ENCODE results near the gene NUMBL. TPM values are rescaled to one million over a fixed set of nuclear protein-coding genes. Genes with fewer than 3 reads are reported as not detected.

Gene NUMBL
- total and polyA plus RNA-seq, 2 of the 8 experiments (the other 6 are each of a cell fraction or from before 2014, with no cell fraction given), result 13.5 to 24.8 TPM

- TF ChIP-seq, protein P1, sequence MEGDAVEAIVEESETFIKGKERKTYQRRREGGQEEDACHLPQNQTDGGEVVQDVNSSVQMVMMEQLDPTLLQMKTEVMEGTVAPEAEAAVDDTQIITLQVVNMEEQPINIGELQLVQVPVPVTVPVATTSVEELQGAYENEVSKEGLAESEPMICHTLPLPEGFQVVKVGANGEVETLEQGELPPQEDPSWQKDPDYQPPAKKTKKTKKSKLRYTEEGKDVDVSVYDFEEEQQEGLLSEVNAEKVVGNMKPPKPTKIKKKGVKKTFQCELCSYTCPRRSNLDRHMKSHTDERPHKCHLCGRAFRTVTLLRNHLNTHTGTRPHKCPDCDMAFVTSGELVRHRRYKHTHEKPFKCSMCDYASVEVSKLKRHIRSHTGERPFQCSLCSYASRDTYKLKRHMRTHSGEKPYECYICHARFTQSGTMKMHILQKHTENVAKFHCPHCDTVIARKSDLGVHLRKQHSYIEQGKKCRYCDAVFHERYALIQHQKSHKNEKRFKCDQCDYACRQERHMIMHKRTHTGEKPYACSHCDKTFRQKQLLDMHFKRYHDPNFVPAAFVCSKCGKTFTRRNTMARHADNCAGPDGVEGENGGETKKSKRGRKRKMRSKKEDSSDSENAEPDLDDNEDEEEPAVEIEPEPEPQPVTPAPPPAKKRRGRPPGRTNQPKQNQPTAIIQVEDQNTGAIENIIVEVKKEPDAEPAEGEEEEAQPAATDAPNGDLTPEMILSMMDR (IDR thresholded peaks at IDR 0.05; ENCODE audit: control extremely low read depth in 1 of 3, insufficient read depth in 1 of 3, low read depth in 1 of 3, low read length in 3 of 3), result no peak
- 0 out of 2 replicates have a peak, but pooled peaks have one; percentile 36 for TF ChIP-seq TAF1 (IDR thresholded peaks at IDR 0.05; ENCODE audit: low read depth, low read length)
- TF ChIP-seq SIRT6 (IDR thresholded peaks at IDR 0.05; ENCODE audit: low read length), result no peak
- TF ChIP-seq HDAC6 (IDR thresholded peaks at IDR 0.05; ENCODE audit: low read depth, low read length), result no peak
- 0 out of 4 replicates have a peak, but pooled peaks of 1 of the 2 experiments have one; percentile 19 for TF ChIP-seq SIN3A (conservative IDR thresholded peaks at IDR 0.05 in 1 of 2, IDR thresholded peaks at IDR 0.05 in 1 of 2; ENCODE audit: low read depth in 1 of 2, low read length in 2 of 2)
- peak; percentile 14 for TF ChIP-seq KDM4A (IDR thresholded peaks at IDR 0.05; ENCODE audit: low read depth, low read length, severe bottlenecking)
- no peak for TF ChIP-seq RNF2 (IDR thresholded peaks at IDR 0.05; ENCODE audit: borderline replicate concordance, low read depth, low read length, missing control alignments, poor library complexity, severe bottlenecking)
- TF ChIP-seq TEAD4 (IDR thresholded peaks at IDR 0.05; ENCODE audit: low read depth, low read length), result no peak
- 0 out of 2 replicates have a peak, but pooled peaks have one; percentile 34 for TF ChIP-seq TCF12 (IDR thresholded peaks at IDR 0.05; ENCODE audit: low read depth, low read length)
- no peak for TF ChIP-seq TAF7 (optimal IDR thresholded peaks at IDR 0.05; ENCODE audit: borderline replicate concordance, low read depth, low read length)
- no peak for TF ChIP-seq BRCA1 (IDR thresholded peaks at IDR 0.05; ENCODE audit: low read depth, low read length)
- no peak for TF ChIP-seq CTBP2 (IDR thresholded peaks at IDR 0.05; ENCODE audit: borderline replicate concordance, insufficient read depth, insufficient read length, low read length)
- TF ChIP-seq CBX8 (IDR thresholded peaks at IDR 0.05; ENCODE audit: borderline replicate concordance, low read depth, low read length), result no peak
- no peak for TF ChIP-seq CHD1 (IDR thresholded peaks at IDR 0.05; ENCODE audit: low read depth, low read length)
- TF ChIP-seq, protein P2, sequence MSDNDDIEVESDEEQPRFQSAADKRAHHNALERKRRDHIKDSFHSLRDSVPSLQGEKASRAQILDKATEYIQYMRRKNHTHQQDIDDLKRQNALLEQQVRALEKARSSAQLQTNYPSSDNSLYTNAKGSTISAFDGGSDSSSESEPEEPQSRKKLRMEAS (IDR thresholded peaks at IDR 0.05), result peak; percentile 99
- peak; percentile 95 for TF ChIP-seq BACH1 (IDR thresholded peaks at IDR 0.05; ENCODE audit: low read length)
- TF ChIP-seq SUZ12 (IDR thresholded peaks at IDR 0.05; ENCODE audit: low read length), result no peak
- TF ChIP-seq RAD21 (IDR thresholded peaks at IDR 0.05 in 1 of 2, conservative IDR thresholded peaks at IDR 0.05 in 1 of 2; ENCODE audit: low read depth in 2 of 2, low read length in 2 of 2), result no peak
- TF ChIP-seq, protein P3, sequence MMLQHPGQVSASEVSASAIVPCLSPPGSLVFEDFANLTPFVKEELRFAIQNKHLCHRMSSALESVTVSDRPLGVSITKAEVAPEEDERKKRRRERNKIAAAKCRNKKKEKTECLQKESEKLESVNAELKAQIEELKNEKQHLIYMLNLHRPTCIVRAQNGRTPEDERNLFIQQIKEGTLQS (IDR thresholded peaks at IDR 0.05; ENCODE audit: insufficient read depth, low read depth, low read length), result no peak
- TF ChIP-seq EGR1 (IDR thresholded peaks at IDR 0.05; ENCODE audit: borderline replicate concordance, low read depth, low read length), result peak; percentile 32; the same call in 1 of the 2 replicates
Observed at GRCh38 chr19:40690693-40691420, 406 bp upstream of the NUMBL start (continued).
